GM23248 (cell line): Measurements from ENCODE around the gene MKKS. TPM values are rescaled to one million over a fixed set of nuclear protein-coding genes. Genes with fewer than 3 reads are reported as not detected.
A peak's percentile ranks its signal among the peaks of the same experiment; 100 is the strongest.

Source experiments
- DNase-seq: peaks from one replicate; pipeline ENCODE4 v3.0.0-alpha.2; 2015
- H2AFZ ChIP-seq: fragments of 200-600 bp; sonication (generic); 2 replicates; pipeline ENCODE4 v1.6.1; 2016; ENCODE audit warnings: antibody characterized with exemption
- H3F3A ChIP-seq: fragments of 200-600 bp; sonication (generic); 2 replicates; pipeline ENCODE4 v1.6.1; 2016; ENCODE audit warnings: mild to moderate bottlenecking, antibody characterized with exemption, mixed run types; ENCODE audit not compliant: insufficient read depth
- H3K27ac ChIP-seq: fragments of 200-600 bp; sonication (generic); 2 replicates; pipeline ENCODE4 v1.5.1; 2016; ENCODE audit warnings: mild to moderate bottlenecking
- H3K27me3 ChIP-seq: fragments of 200-600 bp; sonication (generic); replicated peaks from 2 replicates; pipeline ENCODE4 v1.6.1; 2016; ENCODE audit warnings: mild to moderate bottlenecking; ENCODE audit not compliant: insufficient read depth
- H3K36me3 ChIP-seq: fragments of 200-600 bp; sonication (generic); 2 replicates; pipeline ENCODE4 v1.6.1; 2016; ENCODE audit warnings: low read depth, mild to moderate bottlenecking
- H3K4me1 ChIP-seq: fragments of 200-600 bp; sonication (generic); 2 replicates; pipeline ENCODE4 v1.6.1; 2016; ENCODE audit warnings: mild to moderate bottlenecking; ENCODE audit not compliant: insufficient read depth
- H3K4me2 ChIP-seq: fragments of 200-600 bp; sonication (generic); one replicate; pipeline ENCODE4 v1.6.1; 2016; ENCODE audit warnings: mild to moderate bottlenecking; ENCODE audit not compliant: unreplicated experiment
- H3K4me3 ChIP-seq: fragments of 200-600 bp; sonication (generic); 2 replicates; pipeline ENCODE4 v1.5.1; 2016; ENCODE audit warnings: mild to moderate bottlenecking
- H3K79me2 ChIP-seq: fragments of 200-600 bp; sonication (generic); 2 replicates; pipeline ENCODE4 v1.6.1; 2016; ENCODE audit warnings: mild to moderate bottlenecking; ENCODE audit not compliant: insufficient read depth
- H3K9ac ChIP-seq: fragments of 200-600 bp; sonication (generic); 2 replicates; pipeline ENCODE4 v1.6.1; 2016; ENCODE audit warnings: mild to moderate bottlenecking
- H3K9me2 ChIP-seq: fragments of 200-600 bp; sonication (generic); 2 replicates; pipeline ENCODE4 v1.6.1; 2016; ENCODE audit warnings: mixed run types, mild to moderate bottlenecking, moderate library complexity; ENCODE audit not compliant: insufficient read depth
- H3K9me3 ChIP-seq: fragments of 200-600 bp; sonication (generic); one replicate; pipeline ENCODE4 v1.6.1; 2017; ENCODE audit warnings: low read depth
- H4K20me1 ChIP-seq: fragments of 200-600 bp; sonication (generic); 2 replicates; pipeline ENCODE4 v1.6.0; 2016; ENCODE audit not compliant: insufficient read depth
- EZH2 ChIP-seq: fragments of 200-600 bp; sonication (generic); IDR thresholded peaks from 2 replicates; pipeline ENCODE4 v1.6.1; 2018; ENCODE audit warnings: antibody characterized with exemption, mild to moderate bottlenecking; ENCODE audit not compliant: insufficient read depth, poor library complexity, severe bottlenecking
- EZH2phosphoT487 ChIP-seq: fragments of 200-600 bp; sonication (generic); IDR thresholded peaks from 2 replicates; pipeline ENCODE4 v1.6.1; 2018; ENCODE audit warnings: antibody characterized with exemption, moderate library complexity, mild to moderate bottlenecking, low read depth; ENCODE audit not compliant: insufficient read depth
- WGBS, 2 experiments: methylation state at CpG; one replicate each; pipeline ENCODE4 v1.1.6; 2015 to 2017; ENCODE audit warnings: low lambda C conversion rate in 2 of 2, low coverage in 1 of 2; ENCODE audit errors: missing lambda C conversion rate in 2 of 2; 5-methylcytosine and 5-hydroxymethylcytosine counted together
- in situ Hi-C: fragments of 300-500 bp; cut with MboI; formaldehyde crosslinking; loops from 2 replicates; pipeline ENCODE4 v1.15.0; 2020
- polyA plus RNA-seq: library from polyadenylated mRNA; unstranded; fragments of >200 nt; fragmentation: Nextera tagmentation; extraction: Ambion mirVana; gene quantifications from 2 replicates; pipeline ENCODE4 v1.2.1, GENCODE V29; 2016
- total RNA-seq: library from RNA; depleted of rRNA; stranded (reverse); fragments of >200 nt; shearing (Covaris generic); gene quantifications from 2 replicates; pipeline ENCODE4 v1.2.3, GENCODE V29; 2014

Gene MKKS
- total and polyA plus RNA-seq, 2 experiments from 2014 or later = 9.8 to 17.8 TPM

- no peak overlapping the region for H3K9ac ChIP-seq
- no peaks in the 10 kb centered on the region for H3K36me3 ChIP-seq
- no peak for DNase-seq
- H3K9me3 ChIP-seq = no peaks in the 10 kb centered on the region
- no peaks in the 10 kb centered on the region for H3K27me3 ChIP-seq
- H4K20me1 ChIP-seq = no peaks in the 10 kb centered on the region
- H3K4me1 ChIP-seq = no peaks in the 10 kb centered on the region
- H3K4me3 ChIP-seq = no peak overlapping the region
- no peak overlapping the region for H3K4me2 ChIP-seq
- peaks cover 11% of the 10 kb centered on the region; the same call in 1 of the 2 replicates for H3K79me2 ChIP-seq
- no peak overlapping the region for H3K27ac ChIP-seq
- H2AFZ ChIP-seq = no peak overlapping the region
- H3F3A ChIP-seq = peaks cover 5% of the 10 kb centered on the region; the same call in 1 of the 2 replicates
- H3K9me2 ChIP-seq = no peaks in the 10 kb centered on the region
- in situ Hi-C loops = loop anchor here (25.0 kb wide), 1 partner anchor 1037 kb away; no protein-coding TSS in a partner anchor
- no peak for TF ChIP-seq EZH2phosphoT487
- TF ChIP-seq EZH2 = no peak
- 94 to 96% methylated on average over 2 of the region's 2 CpGs for WGBS, 2 experiments
Observed at GRCh38 chr20:10449270-10449669, 15.2 kb upstream of the MKKS start.

GRCh38 chr20:10448270-10449156 lies 14.5 kb upstream of the MKKS start:
- Histone ChIP-seq H3K9me3 (no peaks in the 10 kb centered on the region), H2AFZ (no peak overlapping the region), H3K27ac (no peak overlapping the region), H3K9ac (no peak overlapping the region), H3K4me2 (no peak overlapping the region), H3K9me2 (no peaks in the 10 kb centered on the region), H3K36me3 (no peaks in the 10 kb centered on the region), H4K20me1 (no peaks in the 10 kb centered on the region), H3K4me3 (no peak overlapping the region), H3K27me3 (no peaks in the 10 kb centered on the region), H3K79me2 (peaks cover 11% of the 10 kb centered on the region; the same call in 1 of the 2 replicates), H3K4me1 (no peaks in the 10 kb centered on the region), H3F3A (peaks cover 5% of the 10 kb centered on the region; the same call in 1 of the 2 replicates)
- DNase-seq = peak; percentile 44
- in situ Hi-C loops = loop anchor here (25.0 kb wide), 1 partner anchor 1036 kb away; no protein-coding TSS in a partner anchor
- TF ChIP-seq EZH2 (no peak), EZH2phosphoT487 (no peak)
- 96 to 98% methylated on average over 6 of the region's 6 CpGs for WGBS, 2 experiments

- peaks cover 11% of the 10 kb centered on the region; the same call in 1 of the 2 replicates for H3K79me2 ChIP-seq
- no peaks in the 10 kb centered on the region for H3K4me1 ChIP-seq
- H3K4me2 ChIP-seq = peak overlapping the region; percentile 49
- no peaks in the 10 kb centered on the region for H3K9me3 ChIP-seq
- in situ Hi-C loops = loop anchor here (25.0 kb wide), 1 partner anchor 1035 kb away; no protein-coding TSS in a partner anchor
- no peak overlapping the region for H3K27ac ChIP-seq
- no peaks in the 10 kb centered on the region for H3K36me3 ChIP-seq
- DNase-seq = peak; percentile 70
- no peaks in the 10 kb centered on the region for H4K20me1 ChIP-seq
- no peak for TF ChIP-seq EZH2
- TF ChIP-seq EZH2phosphoT487 = no peak
- H3K9ac ChIP-seq = peak overlapping the region; percentile 27; the same call in 1 of the 2 replicates
- no peaks in the 10 kb centered on the region for H3K9me2 ChIP-seq
- H2AFZ ChIP-seq = peak overlapping the region; percentile 42
- 36 to 42% methylated on average over 3 of the region's 3 CpGs for WGBS, 2 experiments
- H3K27me3 ChIP-seq = no peaks in the 10 kb centered on the region
- peak overlapping the region; percentile 45 for H3K4me3 ChIP-seq
- H3F3A ChIP-seq = peaks cover 5% of the 10 kb centered on the region; the same call in 1 of the 2 replicates
Observed at GRCh38 chr20:10447028-10447427, 13.0 kb upstream of the MKKS start.

GRCh38 chr20:10445758-10446157 lies 11.7 kb upstream of the MKKS start:
- Histone ChIP-seq H2AFZ (no peak overlapping the region), H3K27ac (no peak overlapping the region), H3K9ac (no peak overlapping the region), H3K36me3 (no peaks in the 10 kb centered on the region), H3K79me2 (peaks cover 11% of the 10 kb centered on the region), H3K4me3 (no peak overlapping the region), H3K4me1 (no peaks in the 10 kb centered on the region), H3K4me2 (no peak overlapping the region), H4K20me1 (no peaks in the 10 kb centered on the region), H3K27me3 (no peaks in the 10 kb centered on the region), H3K9me2 (no peaks in the 10 kb centered on the region), H3F3A (peaks cover 5% of the 10 kb centered on the region; the same call in 1 of the 2 replicates), H3K9me3 (no peaks in the 10 kb centered on the region)
- no peak for TF ChIP-seq EZH2phosphoT487
- TF ChIP-seq EZH2 = no peak
- no peak for DNase-seq
- WGBS, 2 experiments = 73 to 75% methylated on average over 4 of the region's 4 CpGs
- in situ Hi-C loops = loop anchor here (25.0 kb wide), 1 partner anchor 1033 kb away; no protein-coding TSS in a partner anchor
